T-helper 2 cell treated with Interferon-gamma antibody and Interleukin-4, amounts not matched to agents 5 μg/mL and 100 μg/mL, for 36 hours (primary cell): ENCODE data around the gene RTRAF.

ENCODE experiments used
- DNase-seq: peaks from one replicate; pipeline ENCODE4 v3.0.0; 2021; ENCODE audit warnings: low spot score
- H3K27ac Mint-ChIP-seq: one replicate; pipeline ENCODE4 v1.8.0; 2021; ENCODE audit warnings: mild to moderate bottlenecking, mixed read lengths
- H3K27me3 Mint-ChIP-seq: one replicate; pipeline ENCODE4 v1.8.0; 2021; ENCODE audit warnings: low read depth, mixed read lengths
- H3K36me3 Mint-ChIP-seq: one replicate; pipeline ENCODE4 v1.8.0; 2021; ENCODE audit warnings: low read depth, mixed read lengths
- H3K4me1 Mint-ChIP-seq: one replicate; pipeline ENCODE4 v1.8.0; 2021; ENCODE audit warnings: low read depth, mixed read lengths
- H3K4me3 Mint-ChIP-seq: one replicate; pipeline ENCODE4 v1.8.0; 2022; ENCODE audit warnings: mild to moderate bottlenecking, moderate library complexity, mixed read lengths
- H3K9me3 Mint-ChIP-seq: one replicate; pipeline ENCODE4 v1.8.0; 2021; ENCODE audit warnings: mixed read lengths

RTRAF gene

GRCh38 chr14:52055167-52055566 lies 65.8 kb downstream of the RTRAF start:
- H3K36me3 Mint-ChIP-seq: no peaks in the 10 kb centered on the region
- no peak overlapping the region for H3K27ac Mint-ChIP-seq
- no peaks in the 10 kb centered on the region for H3K9me3 Mint-ChIP-seq
- no peak overlapping the region for H3K4me3 Mint-ChIP-seq
- DNase-seq: no peak
- no peaks in the 10 kb centered on the region for H3K4me1 Mint-ChIP-seq
- peaks cover 30% of the 10 kb centered on the region for H3K27me3 Mint-ChIP-seq

GRCh38 chr14:52058341-52058740 lies 69.0 kb downstream of the RTRAF start:
- DNase-seq: no peak
- Mint-ChIP-seq H3K27me3 (peaks cover 49% of the 10 kb centered on the region), H3K4me3 (no peak overlapping the region), H3K27ac (no peak overlapping the region), H3K4me1 (no peaks in the 10 kb centered on the region), H3K36me3 (no peaks in the 10 kb centered on the region), H3K9me3 (no peaks in the 10 kb centered on the region)

GRCh38 chr14:52059649-52060048 lies 70.3 kb downstream of the RTRAF start:
- no peak for DNase-seq
- Mint-ChIP-seq H3K4me3 (no peak overlapping the region), H3K4me1 (no peaks in the 10 kb centered on the region), H3K36me3 (no peaks in the 10 kb centered on the region), H3K9me3 (no peaks in the 10 kb centered on the region), H3K27ac (no peak overlapping the region), H3K27me3 (peaks cover 52% of the 10 kb centered on the region)

- Mint-ChIP-seq H3K27ac (no peak overlapping the region), H3K27me3 (peaks cover 52% of the 10 kb centered on the region), H3K4me1 (no peaks in the 10 kb centered on the region), H3K4me3 (no peak overlapping the region), H3K36me3 (no peaks in the 10 kb centered on the region), H3K9me3 (no peaks in the 10 kb centered on the region)
- DNase-seq: no peak
Measured at GRCh38 chr14:52060080-52060479, 70.7 kb downstream of the RTRAF start.
